HG02973 (cell line): ENCODE results near the gene UGT1A8.
"Not testable (repeated sequence)": the region's sequence is repeated elsewhere in the genome, so short reads cannot be mapped to it uniquely, and the experiment has no call there.

ENCODE experiments used
- ATAC-seq: cut with Tn5 transposase; IDR thresholded peaks from one replicate; pipeline ENCODE4 v1.9.1; 2021; ENCODE audit warnings: moderate library complexity; ENCODE audit not compliant: unreplicated experiment

Gene UGT1A8

GRCh38 chr2:233617476-233617875 lies at the start of gene UGT1A8:
TSS of gene UGT1A8 (plus strand) at chr2:233617633. CDS start at chr2:233617708, 75 bp downstream.
- not testable (repeated sequence) for ATAC-seq

DNA sequence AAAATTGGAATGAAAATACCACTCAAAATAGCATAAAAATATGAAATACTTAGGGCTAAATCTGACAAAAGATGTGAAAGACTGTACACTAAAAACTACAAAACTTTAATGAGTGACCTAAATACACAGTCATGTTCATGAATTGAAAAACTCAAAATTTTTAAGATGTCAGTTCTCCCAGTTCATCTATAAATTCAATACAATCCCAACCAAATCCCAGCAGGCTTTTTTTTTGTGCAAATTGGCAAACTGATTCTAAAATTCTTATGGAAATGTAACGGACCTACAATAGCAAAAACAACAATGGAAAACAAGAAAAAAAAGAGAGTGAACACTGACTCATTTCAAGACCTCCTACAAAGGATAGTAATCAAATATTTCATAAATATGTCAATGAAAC lies 46.4 kb upstream of the UGT1A8 start:
- no peak for ATAC-seq

- no peak for ATAC-seq
Measured at GRCh38 chr2:233571462-233571861, 46.0 kb upstream of the UGT1A8 start.

GRCh38 chr2:233572468-233572867 lies 45.0 kb upstream of the UGT1A8 start:
- ATAC-seq = no peak

DNA sequence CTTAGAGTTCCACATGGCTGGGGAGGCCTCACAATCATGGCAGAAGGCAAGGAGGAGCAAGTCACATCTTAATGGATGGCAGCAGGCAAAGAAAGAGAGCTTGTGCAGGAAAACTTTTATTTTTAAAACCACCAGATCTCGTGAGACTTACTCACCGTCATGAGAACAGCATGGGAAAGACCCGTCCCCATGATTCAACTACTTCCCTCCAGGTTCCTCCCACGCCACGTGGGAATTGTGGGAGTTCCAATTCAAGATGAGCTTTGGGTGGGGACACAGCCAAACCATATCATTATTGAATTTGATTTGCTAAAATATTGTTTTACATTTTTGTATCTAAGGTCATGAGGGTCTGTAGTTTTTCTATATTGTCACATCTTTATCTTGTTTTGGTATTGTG lies 40.1 kb upstream of the UGT1A8 start:
- not testable (repeated sequence) for ATAC-seq

DNA sequence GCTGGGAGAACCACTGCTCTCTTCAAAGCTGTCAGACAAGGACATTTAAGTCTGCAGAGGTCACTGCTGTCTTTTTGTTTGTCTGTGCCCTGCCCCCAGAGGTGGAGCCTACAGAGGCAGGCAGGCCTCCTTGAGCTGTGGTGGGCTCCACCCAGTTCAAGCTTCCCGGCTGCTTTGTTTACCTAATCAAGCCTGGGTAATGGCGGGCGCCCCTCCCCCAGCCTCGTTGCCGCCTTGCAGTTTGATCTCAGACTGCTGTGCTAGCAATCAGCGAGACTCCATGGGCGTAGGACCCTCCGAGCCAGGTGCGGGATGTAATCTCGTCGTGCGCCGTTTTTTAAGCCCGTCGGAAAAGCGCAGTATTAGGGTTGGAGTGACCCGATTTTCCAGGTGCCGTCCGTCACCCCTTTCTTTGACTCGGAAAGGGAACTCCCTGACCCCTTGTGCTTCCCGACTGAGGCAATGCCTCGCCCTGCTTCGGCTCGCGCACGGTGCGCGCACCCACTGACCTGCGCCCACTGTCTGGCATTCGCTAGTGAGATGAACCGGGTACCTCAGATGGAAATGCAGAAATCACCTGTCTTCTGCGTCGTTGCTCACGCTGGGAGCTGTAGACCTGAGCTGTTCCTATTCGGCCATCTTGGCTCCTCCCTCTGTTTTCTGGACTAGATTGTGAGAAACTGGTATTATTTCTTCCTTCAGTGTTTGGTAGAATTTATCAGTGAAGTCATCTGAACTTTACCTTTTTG lies 34.0 kb upstream of the UGT1A8 start:
- not testable (repeated sequence) for ATAC-seq

GRCh38 chr2:233584210-233584609 lies 33.2 kb upstream of the UGT1A8 start:
- no peak for ATAC-seq

- no peak for ATAC-seq
Measured at GRCh38 chr2:233588400-233588799, 29.0 kb upstream of the UGT1A8 start.

DNA sequence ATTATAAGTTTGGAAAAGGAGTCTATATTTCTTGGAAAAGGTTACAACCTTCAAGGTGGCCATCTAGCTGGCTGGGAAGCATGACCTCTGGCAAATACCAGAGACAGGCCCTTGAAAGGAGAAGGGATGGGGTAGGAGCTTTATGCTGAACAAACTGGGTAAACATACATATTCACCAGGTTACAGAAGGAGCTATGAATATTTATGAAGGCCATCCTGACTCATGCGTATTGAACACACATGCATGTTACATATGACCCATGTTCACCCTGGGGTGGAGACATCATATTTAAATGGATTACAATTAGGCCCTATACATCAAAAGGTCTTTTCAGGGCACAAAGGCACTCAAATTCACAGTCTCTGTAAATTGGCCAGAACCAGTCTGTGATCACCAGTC lies 24.7 kb upstream of the UGT1A8 start:
- not testable (repeated sequence) for ATAC-seq

DNA sequence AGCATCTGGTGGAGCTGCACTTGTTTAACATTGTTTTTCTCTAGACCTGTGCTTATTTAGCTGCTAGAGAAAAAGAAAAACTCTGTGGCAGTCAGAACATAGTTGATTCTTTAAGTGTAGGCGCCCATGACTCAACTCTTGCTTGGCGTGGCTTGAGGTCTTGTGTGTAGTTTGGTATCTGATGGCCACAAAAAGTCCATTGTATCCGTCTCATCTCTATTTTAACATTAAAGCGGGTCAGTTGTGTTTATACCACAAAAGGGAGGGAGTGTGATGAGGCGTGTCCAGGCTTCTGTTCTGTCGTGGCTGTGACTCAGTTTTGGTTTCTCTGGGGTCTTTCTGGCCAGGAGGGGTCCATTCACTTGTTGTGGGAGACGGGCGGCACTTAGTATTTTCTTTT lies 24.2 kb upstream of the UGT1A8 start:
- ATAC-seq = no peak

DNA sequence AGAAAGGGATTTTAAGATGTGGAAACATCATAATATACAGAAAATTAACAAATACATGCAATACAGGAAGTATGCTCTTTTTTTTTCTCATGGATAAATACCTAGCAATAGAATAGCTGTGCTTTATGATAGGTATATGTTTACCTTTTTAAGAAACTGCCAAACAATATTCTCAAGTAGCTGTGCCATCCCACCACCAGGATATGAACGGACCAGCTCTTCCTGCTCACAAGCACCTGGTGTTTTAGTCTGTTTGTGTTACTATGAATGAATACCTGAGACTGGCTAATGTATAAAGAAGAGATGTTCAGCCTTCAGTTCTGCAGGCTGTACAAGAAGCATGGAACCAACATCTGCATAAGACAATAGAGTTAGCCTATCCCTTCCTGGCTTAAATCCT lies 19.9 kb upstream of the UGT1A8 start:
- no peak for ATAC-seq

- no peak for ATAC-seq
Measured at GRCh38 chr2:233598952-233599351, 18.5 kb upstream of the UGT1A8 start.

- no peak for ATAC-seq
Measured at GRCh38 chr2:233600386-233600785, 17.0 kb upstream of the UGT1A8 start.

- no peak for ATAC-seq
Measured at GRCh38 chr2:233602076-233602475, 15.4 kb upstream of the UGT1A8 start.

DNA sequence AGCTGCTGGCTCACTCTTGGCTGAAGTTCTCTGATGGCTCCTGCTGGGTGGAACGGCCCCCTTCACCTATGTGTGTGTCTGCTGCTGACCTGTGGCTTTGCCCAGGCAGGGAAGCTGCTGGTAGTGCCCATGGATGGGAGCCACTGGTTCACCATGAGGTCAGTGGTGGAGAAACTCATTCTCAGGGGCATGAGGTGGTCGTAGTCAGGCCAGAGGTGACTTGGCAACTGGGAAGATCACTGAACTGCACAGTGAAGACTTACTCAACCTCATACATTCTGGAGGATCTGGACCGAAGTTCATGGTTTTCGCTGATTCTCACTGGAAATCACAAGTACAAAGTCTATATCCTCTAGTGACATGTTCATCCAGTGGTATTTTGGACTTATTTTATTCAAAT lies 13.9 kb upstream of the UGT1A8 start:
- no peak for ATAC-seq

DNA sequence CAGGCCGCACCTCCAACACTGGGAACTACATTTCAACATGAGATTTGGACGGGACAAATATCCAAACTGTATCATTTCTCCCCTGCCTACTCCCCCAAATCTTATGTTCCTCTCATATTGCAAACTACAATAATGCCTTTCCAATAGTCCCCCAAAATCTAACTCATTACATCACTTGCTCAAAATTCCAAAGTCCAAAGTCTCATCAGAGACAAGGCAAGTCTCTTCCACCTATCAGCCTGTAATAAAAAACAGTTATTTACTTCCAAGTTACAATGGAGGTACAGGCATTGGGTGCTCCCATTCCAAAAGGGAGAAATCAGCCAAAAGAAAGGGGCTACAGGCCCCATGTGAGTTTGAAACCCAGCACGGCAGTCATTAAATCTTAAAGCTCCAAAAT lies 12.6 kb upstream of the UGT1A8 start:
- ATAC-seq = no peak

DNA sequence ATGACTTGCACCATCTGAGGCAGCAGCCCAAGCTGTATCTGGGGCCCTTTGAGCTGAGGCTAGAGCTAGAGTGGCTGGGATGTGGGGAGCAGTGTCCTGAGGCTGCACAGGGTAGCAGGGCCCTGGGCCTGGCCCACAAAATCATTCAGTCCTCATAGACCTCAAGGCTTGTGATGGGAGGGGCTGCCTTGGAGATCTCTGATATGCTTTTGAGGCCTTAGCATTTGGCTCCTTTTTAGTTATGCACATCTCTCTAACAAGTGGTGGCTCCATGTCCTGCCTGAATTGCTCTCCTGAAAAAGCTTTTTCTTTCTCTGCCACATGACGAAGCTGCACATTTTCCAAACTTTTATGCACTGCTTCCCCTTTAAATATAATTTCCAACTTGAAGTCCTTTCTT lies 11.8 kb upstream of the UGT1A8 start:
- no peak for ATAC-seq

- ATAC-seq = no peak
Measured at GRCh38 chr2:233611284-233611683, 6.1 kb upstream of the UGT1A8 start.

GRCh38 chr2:233620204-233620603 lies 2.8 kb downstream of the UGT1A8 start:
- ATAC-seq = no peak

GRCh38 chr2:233621863-233622262 lies 4.4 kb downstream of the UGT1A8 start:
- not testable (repeated sequence) for ATAC-seq

- ATAC-seq = no peak
Measured at GRCh38 chr2:233627331-233628025, 10.0 kb downstream of the UGT1A8 start.

GRCh38 chr2:233636306-233636705 lies 18.9 kb downstream of the UGT1A8 start, which contains the start of gene UGT1A10:
TSS of gene UGT1A10 (plus strand) at chr2:233636448. CDS start at chr2:233636523, 75 bp downstream.
- ATAC-seq = not testable (repeated sequence)
